PC-3 (cell line): ENCODE measurements around the gene AGTPBP1. TPM values are rescaled to one million over a fixed set of nuclear protein-coding genes. Genes with fewer than 3 reads are reported as not detected.

ENCODE experiments used
- ATAC-seq: fragments of 200-7000 bp; cut with Tn5 transposase; 2 replicates; pipeline ENCODE4 v1.9.1; 2020; ENCODE audit warnings: mild to moderate bottlenecking, moderate library complexity
- BruUV-seq: library from RNA; stranded (reverse); fragments of 400-500 nt; replicated peaks from 2 replicates; lab custom pipeline; 2021; lab: Mats Ljungman, UMichigan
- CTCF ChIA-PET: fragments of 300-600 bp; sonication (Branson Sonifier 250); formaldehyde crosslinking; loops from one replicate; lab custom pipeline; 2022; ENCODE audit warnings: antibody characterized with exemption; lab: Charles Lee
- POLR2A ChIA-PET: fragments of 300-600 bp; sonication (Branson Sonifier 250); formaldehyde crosslinking; loops from one replicate; lab custom pipeline; 2022; ENCODE audit warnings: antibody characterized with exemption; ENCODE audit not compliant: unreplicated experiment; lab: Charles Lee
- DNase-seq: peaks from one replicate; pipeline ENCODE4 v3.0.0-alpha.2; 2015
- H2AFZ ChIP-seq: fragments of 300-600 bp; sonication (generic); 2 replicates; pipeline ENCODE4 v1.6.0; 2016; ENCODE audit warnings: antibody characterized with exemption, low read length
- H3F3A ChIP-seq: fragments of 300-600 bp; sonication (generic); one replicate; pipeline ENCODE4 v1.6.0; 2017; ENCODE audit warnings: antibody characterized with exemption, low read length, control low read depth, mild to moderate bottlenecking; ENCODE audit not compliant: unreplicated experiment
- H3K27ac ChIP-seq: fragments of 300-600 bp; sonication (generic); 2 replicates; pipeline ENCODE4 v1.5.1; 2016; ENCODE audit warnings: mild to moderate bottlenecking, low read length
- H3K27me3 ChIP-seq: fragments of 300-600 bp; sonication (generic); 2 replicates; pipeline ENCODE4 v1.6.1; 2016; ENCODE audit warnings: low read length, mixed read lengths
- H3K36me3 ChIP-seq: fragments of 300-600 bp; sonication (generic); 2 replicates; pipeline ENCODE4 v1.6.1; 2016; ENCODE audit warnings: low read depth, mixed run types, low read length, mixed read lengths
- H3K4me1 ChIP-seq: fragments of 300-600 bp; sonication (generic); 2 replicates; pipeline ENCODE4 v1.5.1; 2016; ENCODE audit warnings: low read length; ENCODE audit not compliant: insufficient read depth
- H3K4me2 ChIP-seq: fragments of 300-600 bp; sonication (generic); 2 replicates; pipeline ENCODE4 v1.6.0; 2016; ENCODE audit warnings: low read length
- H3K4me3 ChIP-seq: fragments of 300-600 bp; sonication (generic); 2 replicates; pipeline ENCODE4 v1.5.1; 2016; ENCODE audit warnings: mild to moderate bottlenecking, low read length, mixed read lengths
- H3K79me2 ChIP-seq: fragments of 300-600 bp; sonication (generic); 2 replicates; pipeline ENCODE4 v1.6.1; 2017; ENCODE audit warnings: low read length, mixed read lengths
- H3K9ac ChIP-seq: fragments of 300-600 bp; sonication (generic); 2 replicates; pipeline ENCODE4 v1.6.0; 2016; ENCODE audit warnings: mild to moderate bottlenecking, low read length
- H3K9me2 ChIP-seq: fragments of 300-600 bp; sonication (generic); replicated peaks from 2 replicates; pipeline ENCODE4 v1.6.1; 2016; ENCODE audit warnings: mixed run types, low read length, mixed read lengths
- H3K9me3 ChIP-seq: fragments of 300-600 bp; sonication (generic); 2 replicates; pipeline ENCODE4 v1.6.1; 2016; ENCODE audit warnings: low read length, mixed read lengths
- H4K20me1 ChIP-seq: fragments of 300-600 bp; sonication (generic); 2 replicates; pipeline ENCODE4 v1.6.1; 2016; ENCODE audit warnings: low read length, mixed read lengths
- CTCF ChIP-seq: fragments of 300-600 bp; sonication (generic); conservative IDR thresholded peaks from 2 replicates; pipeline ENCODE4 v1.5.1; 2017; ENCODE audit warnings: antibody characterized with exemption, low read depth, mild to moderate bottlenecking, low read length
- EZH2 ChIP-seq: fragments of 300-600 bp; sonication (generic); IDR thresholded peaks from one replicate; pipeline ENCODE4 v1.6.1; 2017; ENCODE audit warnings: antibody characterized with exemption, mild to moderate bottlenecking, low read length; ENCODE audit not compliant: unreplicated experiment
- EZH2phosphoT487 ChIP-seq: fragments of 300-600 bp; sonication (generic); IDR thresholded peaks from 2 replicates; pipeline ENCODE4 v1.6.1; 2018; ENCODE audit warnings: mild to moderate bottlenecking, antibody characterized with exemption, low read length, borderline replicate concordance
- intact Hi-C: fragments of 100-400 bp; cut with micrococcal nuclease; formaldehyde crosslinking; loops from 2 replicates; pipeline ENCODE4 v1.9.0; 2023
- total RNA-seq: library from RNA; depleted of rRNA; stranded (reverse); fragments of >200 nt; gene quantifications from 2 replicates; pipeline ENCODE4 v1.2.3, GENCODE V29; 2014

The AGTPBP1 gene
- total RNA-seq, 1 experiment from 2014 or later, result 6.0 TPM

GRCh38 chr9:85553475-85553874 is 188.3 kb downstream of the AGTPBP1 start:
- DNase-seq (no peak), ATAC-seq (no peak)
- POLR2A ChIA-PET, result no interaction called here

GRCh38 chr9:85547599-85547998 is 194.2 kb downstream of the AGTPBP1 start:
- H3K27ac ChIP-seq, result no peak overlapping the region
- ATAC-seq, result no peak
- H3K79me2 ChIP-seq, result no peaks in the 10 kb centered on the region
- intact Hi-C loops, result no loop called here
- no peaks in the 10 kb centered on the region for H4K20me1 ChIP-seq
- no peaks in the 10 kb centered on the region for H3K36me3 ChIP-seq
- TF ChIP-seq EZH2phosphoT487 (no peak), CTCF (no peak), EZH2 (no peak)
- no peaks in the 10 kb centered on the region for H3K27me3 ChIP-seq
- no peak overlapping the region for H2AFZ ChIP-seq
- no TSS peak for BruUV-seq
- no peaks in the 10 kb centered on the region for H3K9me2 ChIP-seq
- H3K4me2 ChIP-seq, result no peak overlapping the region
- no peaks in the 10 kb centered on the region for H3K9me3 ChIP-seq
- no peaks in the 10 kb centered on the region for H3F3A ChIP-seq
- ChIA-PET CTCF (no interaction called here), POLR2A (no interaction called here)
- H3K9ac ChIP-seq, result no peak overlapping the region
- no peaks in the 10 kb centered on the region for H3K4me1 ChIP-seq
- no peak for DNase-seq
- no peak overlapping the region for H3K4me3 ChIP-seq

More at GRCh38 chr9:85553475-85553874, 188.3 kb downstream of the AGTPBP1 start:
- Histone ChIP-seq H3K4me3 (no peak overlapping the region), H3K4me2 (no peak overlapping the region), H3K9me3 (no peaks in the 10 kb centered on the region), H3K36me3 (no peaks in the 10 kb centered on the region), H3K9me2 (no peaks in the 10 kb centered on the region), H4K20me1 (no peaks in the 10 kb centered on the region), H3F3A (no peaks in the 10 kb centered on the region), H3K79me2 (no peaks in the 10 kb centered on the region), H3K4me1 (no peaks in the 10 kb centered on the region), H3K9ac (no peak overlapping the region), H2AFZ (no peak overlapping the region), H3K27me3 (no peaks in the 10 kb centered on the region), H3K27ac (no peak overlapping the region)
- BruUV-seq, result no TSS peak
- TF ChIP-seq EZH2phosphoT487 (no peak), CTCF (no peak), EZH2 (no peak)
- intact Hi-C loops, result no loop called here
- CTCF ChIA-PET, result no interaction called here

GRCh38 chr9:85543196-85543595 is 198.6 kb downstream of the AGTPBP1 start:
- H3K4me3 ChIP-seq, result no peak overlapping the region
- H3F3A ChIP-seq, result no peaks in the 10 kb centered on the region
- no peaks in the 10 kb centered on the region for H3K36me3 ChIP-seq
- intact Hi-C loops, result no loop called here
- BruUV-seq, result no TSS peak
- TF ChIP-seq EZH2, result no peak
- TF ChIP-seq CTCF, result no peak
- no peak for TF ChIP-seq EZH2phosphoT487
- no peaks in the 10 kb centered on the region for H3K79me2 ChIP-seq
- no peak overlapping the region for H3K27ac ChIP-seq
- POLR2A ChIA-PET, result no interaction called here
- H3K9me3 ChIP-seq, result no peaks in the 10 kb centered on the region
- ATAC-seq (no peak), DNase-seq (no peak)
- H4K20me1 ChIP-seq, result no peaks in the 10 kb centered on the region
- no peak overlapping the region for H2AFZ ChIP-seq
- no peaks in the 10 kb centered on the region for H3K4me1 ChIP-seq
- H3K9me2 ChIP-seq, result no peaks in the 10 kb centered on the region
- H3K9ac ChIP-seq, result no peak overlapping the region
- CTCF ChIA-PET, result no interaction called here
- H3K4me2 ChIP-seq, result no peak overlapping the region
- H3K27me3 ChIP-seq, result no peaks in the 10 kb centered on the region
